HEK293T (cell line): ENCODE results near the gene RFNG.

Experiments used
- ELF4 ChIP-seq: fragments of 450-650 bp; IDR thresholded peaks from 2 replicates; pipeline ENCODE4 v1.6.1; 2017; ENCODE audit warnings: antibody characterized with exemption
- TF ChIP-seq, protein P1 (sequence below): fragments of 450-650 bp; IDR thresholded peaks from 2 replicates; pipeline ENCODE4 v1.6.1; 2016

DNA sequence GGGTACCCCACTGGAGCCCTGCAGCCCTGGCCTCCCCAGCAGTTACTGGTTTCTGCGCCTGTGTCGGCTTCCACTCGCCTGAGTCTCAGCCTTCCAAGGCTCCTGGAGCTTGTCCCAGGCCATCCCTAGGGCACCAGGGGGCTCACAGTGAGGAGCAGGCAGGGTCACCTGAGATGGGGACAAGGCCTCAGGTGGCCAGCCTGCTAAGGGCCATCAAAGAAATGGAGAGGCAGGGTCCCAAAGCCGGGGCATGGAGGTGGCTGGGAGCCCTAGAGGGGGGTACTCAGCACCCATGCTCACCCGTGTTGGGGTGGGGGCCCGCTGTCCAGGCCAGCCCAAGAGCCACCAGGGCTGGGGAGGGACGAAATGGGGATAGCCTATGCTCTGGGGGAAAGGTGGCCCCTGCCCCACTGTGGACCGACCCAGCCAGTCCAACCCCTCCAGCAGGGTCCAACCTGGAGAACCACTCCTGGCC, 45.1 kb upstream of the RFNG start:
- no peak for TF ChIP-seq ELF4
- TF ChIP-seq, protein P1, sequence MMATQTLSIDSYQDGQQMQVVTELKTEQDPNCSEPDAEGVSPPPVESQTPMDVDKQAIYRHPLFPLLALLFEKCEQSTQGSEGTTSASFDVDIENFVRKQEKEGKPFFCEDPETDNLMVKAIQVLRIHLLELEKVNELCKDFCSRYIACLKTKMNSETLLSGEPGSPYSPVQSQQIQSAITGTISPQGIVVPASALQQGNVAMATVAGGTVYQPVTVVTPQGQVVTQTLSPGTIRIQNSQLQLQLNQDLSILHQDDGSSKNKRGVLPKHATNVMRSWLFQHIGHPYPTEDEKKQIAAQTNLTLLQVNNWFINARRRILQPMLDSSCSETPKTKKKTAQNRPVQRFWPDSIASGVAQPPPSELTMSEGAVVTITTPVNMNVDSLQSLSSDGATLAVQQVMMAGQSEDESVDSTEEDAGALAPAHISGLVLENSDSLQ, result no peak
